HG02759 (cell line): ENCODE measurements around the gene TEAD4.

Source experiments
- ATAC-seq: cut with Tn5 transposase; IDR thresholded peaks from one replicate; pipeline ENCODE4 v1.9.1; 2021; ENCODE audit warnings: mild to moderate bottlenecking, moderate library complexity; ENCODE audit not compliant: unreplicated experiment

TEAD4 gene

GRCh38 chr12:2960390-2960956 lies 1.3 kb downstream of the TEAD4 start:
- no peak for ATAC-seq

- ATAC-seq, result no peak
These were observed 1.9 kb downstream of the TEAD4 start for GRCh38 chr12:2960996-2961616.

- no peak for ATAC-seq
These were observed 2.5 kb downstream of the TEAD4 start for GRCh38 chr12:2961705-2962104.

GRCh38 chr12:2963154-2963759 lies 4.1 kb downstream of the TEAD4 start:
- no peak for ATAC-seq

GRCh38 chr12:2963760-2964292 lies 4.6 kb downstream of the TEAD4 start:
- ATAC-seq, result no peak

GRCh38 chr12:2967651-2968050 lies 8.5 kb downstream of the TEAD4 start:
- ATAC-seq, result no peak

- ATAC-seq, result no peak
These were observed 11.5 kb downstream of the TEAD4 start for GRCh38 chr12:2970744-2971143.

GRCh38 chr12:2973566-2973965 lies 14.4 kb downstream of the TEAD4 start:
- ATAC-seq, result no peak

GRCh38 chr12:2974560-2974971 lies 15.4 kb downstream of the TEAD4 start:
- no peak for ATAC-seq

GRCh38 chr12:2976581-2976996 lies 17.4 kb downstream of the TEAD4 start:
- no peak for ATAC-seq

- no peak for ATAC-seq
These were observed 18.6 kb downstream of the TEAD4 start for GRCh38 chr12:2977776-2978175.

- no peak for ATAC-seq
These were observed 20.6 kb downstream of the TEAD4 start for GRCh38 chr12:2979806-2980205.

- ATAC-seq, result no peak
These were observed 21.4 kb downstream of the TEAD4 start for GRCh38 chr12:2980630-2981029.

GRCh38 chr12:2982361-2982760 lies 23.2 kb downstream of the TEAD4 start:
- no peak for ATAC-seq

- no peak for ATAC-seq
These were observed 25.1 kb downstream of the TEAD4 start for GRCh38 chr12:2984249-2984648.

GRCh38 chr12:2984698-2985097 lies 25.5 kb downstream of the TEAD4 start:
- no peak for ATAC-seq

GRCh38 chr12:2986876-2987275 lies 27.7 kb downstream of the TEAD4 start:
- no peak for ATAC-seq

- ATAC-seq, result no peak
These were observed 29.3 kb downstream of the TEAD4 start for GRCh38 chr12:2988494-2988893.

- no peak for ATAC-seq
These were observed 33.5 kb downstream of the TEAD4 start for GRCh38 chr12:2992724-2993123.

- ATAC-seq, result no peak
These were observed 38.9 kb downstream of the TEAD4 start for GRCh38 chr12:2997989-2998670.

GRCh38 chr12:2998789-2999264 lies 39.6 kb downstream of the TEAD4 start:
- no peak for ATAC-seq
